Mammary epithelial cell (primary cell): Measurements from ENCODE around the gene RBM28.

ENCODE experiments used
- EZH2 ChIP-seq: IDR thresholded peaks from 2 replicates; pipeline ENCODE4 v1.6.1; 2012; ENCODE audit warnings: low read length, inconsistent platforms, borderline replicate concordance
- TF ChIP-seq, protein P1 (sequence below), 2 donors: IDR thresholded peaks in 1 of 2; conservative IDR thresholded peaks in 1 of 2; 2 replicates each; pipeline ENCODE4 v1.5.1; 2011 to 2012; ENCODE audit warnings: inconsistent platforms in 2 of 2, low read length in 2 of 2, mild to moderate bottlenecking in 2 of 2, control low read depth in 1 of 2, low read depth in 1 of 2; ENCODE audit not compliant: insufficient read depth in 1 of 2; ENCODE audit errors: extremely low read depth in 1 of 2

DNA sequence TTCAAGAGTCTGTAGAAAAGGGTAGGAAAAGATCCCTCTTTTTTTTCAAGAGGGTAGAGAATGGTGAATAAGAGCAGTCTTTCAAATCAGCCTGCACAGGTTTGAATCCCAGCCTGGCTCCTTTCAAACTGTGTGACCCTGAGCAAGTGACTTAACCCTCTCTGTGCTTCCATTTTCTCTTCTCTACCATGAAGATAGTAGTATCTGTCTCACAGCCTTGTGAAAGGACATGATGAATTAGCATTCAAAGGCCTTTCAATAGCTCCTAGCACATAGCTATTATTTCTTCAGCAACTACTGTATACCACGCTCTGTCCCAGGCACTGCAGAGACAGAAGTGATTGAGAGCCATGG lies 77.2 kb downstream of the RBM28 start:
- TF ChIP-seq, protein P1, sequence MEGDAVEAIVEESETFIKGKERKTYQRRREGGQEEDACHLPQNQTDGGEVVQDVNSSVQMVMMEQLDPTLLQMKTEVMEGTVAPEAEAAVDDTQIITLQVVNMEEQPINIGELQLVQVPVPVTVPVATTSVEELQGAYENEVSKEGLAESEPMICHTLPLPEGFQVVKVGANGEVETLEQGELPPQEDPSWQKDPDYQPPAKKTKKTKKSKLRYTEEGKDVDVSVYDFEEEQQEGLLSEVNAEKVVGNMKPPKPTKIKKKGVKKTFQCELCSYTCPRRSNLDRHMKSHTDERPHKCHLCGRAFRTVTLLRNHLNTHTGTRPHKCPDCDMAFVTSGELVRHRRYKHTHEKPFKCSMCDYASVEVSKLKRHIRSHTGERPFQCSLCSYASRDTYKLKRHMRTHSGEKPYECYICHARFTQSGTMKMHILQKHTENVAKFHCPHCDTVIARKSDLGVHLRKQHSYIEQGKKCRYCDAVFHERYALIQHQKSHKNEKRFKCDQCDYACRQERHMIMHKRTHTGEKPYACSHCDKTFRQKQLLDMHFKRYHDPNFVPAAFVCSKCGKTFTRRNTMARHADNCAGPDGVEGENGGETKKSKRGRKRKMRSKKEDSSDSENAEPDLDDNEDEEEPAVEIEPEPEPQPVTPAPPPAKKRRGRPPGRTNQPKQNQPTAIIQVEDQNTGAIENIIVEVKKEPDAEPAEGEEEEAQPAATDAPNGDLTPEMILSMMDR (conservative IDR thresholded peaks at IDR 0.05 in 1 of 2, IDR thresholded peaks at IDR 0.05 in 1 of 2; ENCODE audit: extremely low read depth in 1 of 2, insufficient read depth in 1 of 2, low read depth in 1 of 2, low read length in 2 of 2): no peak
- no peak for TF ChIP-seq EZH2
